Activated CD8-positive, alpha-beta T cell treated with anti-CD3 and anti-CD28 coated beads, Interleukin-2, amount 10 ng/mL, durations not matched to agents 7 days and 5 days (primary cell): ENCODE data around the gene PPP3R1. TPM values are rescaled to one million over a fixed set of nuclear protein-coding genes. Genes with fewer than 3 reads are reported as not detected.
A peak's percentile ranks its signal among the peaks of the same experiment; 100 is the strongest.

ENCODE experiments used
- ATAC-seq: fragments of 150-1000 bp; cut with Tn5 transposase; one replicate; pipeline ENCODE4 v1.10.0; 2021; ENCODE audit warnings: moderate library complexity
- CTCF ChIA-PET: fragments of 350-600 bp; sonication (Branson Sonifier 250); formaldehyde crosslinking; loops from one replicate; lab custom pipeline; 2021; ENCODE audit warnings: antibody characterized with exemption; lab: Charles Lee
- POLR2A ChIA-PET: fragments of 350-600 bp; sonication (Branson Sonifier 250); formaldehyde crosslinking; loops from one replicate; lab custom pipeline; 2021; ENCODE audit warnings: antibody characterized with exemption; lab: Charles Lee
- DNase-seq: peaks from one replicate; pipeline ENCODE4 v3.0.0-alpha.2; 2020
- H3K27ac Mint-ChIP-seq: one replicate; pipeline ENCODE4 v1.8.0; 2021; ENCODE audit warnings: mild to moderate bottlenecking, mixed read lengths
- H3K27me3 Mint-ChIP-seq: one replicate; pipeline ENCODE4 v1.8.0; 2021; ENCODE audit warnings: low read depth, mixed read lengths
- H3K36me3 Mint-ChIP-seq: one replicate; pipeline ENCODE4 v1.8.0; 2021; ENCODE audit warnings: low read depth, mixed read lengths
- H3K4me1 Mint-ChIP-seq: one replicate; pipeline ENCODE4 v1.8.0; 2021; ENCODE audit warnings: low read depth, mixed read lengths
- H3K4me3 Mint-ChIP-seq: one replicate; pipeline ENCODE4 v1.8.0; 2021; ENCODE audit warnings: mild to moderate bottlenecking, mixed read lengths
- H3K9me3 Mint-ChIP-seq: one replicate; pipeline ENCODE4 v1.8.0; 2022; ENCODE audit warnings: mixed read lengths; ENCODE audit not compliant: insufficient read depth
- total RNA-seq, 2 experiments: library from RNA; stranded (reverse); gene quantifications; one replicate each; pipeline ENCODE4 v1.2.3, GENCODE V29; 2021

Gene PPP3R1
- total RNA-seq, 2 experiments from 2014 or later, result 67.6 to 71.8 TPM

DNA sequence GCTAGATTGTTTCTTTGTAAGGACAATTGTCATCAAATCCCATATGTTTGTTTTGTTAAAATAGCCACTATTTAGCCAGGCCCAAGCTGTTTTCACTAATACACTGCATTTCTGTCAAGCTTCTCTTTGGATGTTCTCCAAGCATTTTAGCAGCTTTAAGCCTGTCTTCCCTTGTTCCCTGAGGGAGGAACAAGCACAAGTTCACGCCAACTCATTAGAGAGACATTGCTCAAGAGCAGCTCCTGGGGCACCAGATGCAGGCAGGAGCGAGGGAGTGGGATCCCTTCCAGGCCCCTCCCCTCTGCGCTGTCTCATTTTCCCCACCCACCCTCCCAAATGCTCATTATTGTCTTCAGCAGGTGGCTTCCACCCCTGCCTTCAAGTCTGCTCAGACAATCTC lies 32.6 kb upstream of the PPP3R1 start:
- Mint-ChIP-seq H3K27ac (no peak overlapping the region), H3K27me3 (peaks cover 51% of the 10 kb centered on the region), H3K36me3 (no peaks in the 10 kb centered on the region), H3K4me1 (no peaks in the 10 kb centered on the region), H3K9me3 (no peaks in the 10 kb centered on the region), H3K4me3 (no peak overlapping the region)
- DNase-seq (no peak), ATAC-seq (no peak)
- ChIA-PET CTCF (interaction anchor here (1.1 to 6.1 kb wide), 6 partner anchors 9 to 162 kb away, joined by 3 to 78 read pairs (median 6); no protein-coding TSS in a partner anchor), POLR2A (no interaction called here)

DNA sequence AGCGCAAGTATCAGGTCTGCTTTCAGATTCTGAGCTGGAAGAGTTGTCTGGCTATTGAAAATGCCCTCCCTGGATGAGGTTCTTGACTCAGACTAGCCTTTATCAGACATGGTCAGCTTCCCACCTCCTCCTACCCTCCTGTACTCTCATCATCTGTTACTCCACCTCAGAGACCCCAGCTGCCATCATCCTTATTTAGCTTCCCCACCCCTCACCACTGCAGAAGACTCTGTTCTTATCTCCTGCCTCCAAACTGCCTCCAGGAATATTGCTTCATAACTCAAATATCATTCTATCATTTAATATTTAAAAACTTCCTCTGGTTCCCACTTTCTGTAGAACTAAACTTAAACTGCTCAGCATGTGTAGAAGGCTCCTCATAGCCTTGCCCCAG lies 31.1 kb upstream of the PPP3R1 start:
- ATAC-seq, result no peak
- no peaks in the 10 kb centered on the region for H3K9me3 Mint-ChIP-seq
- no peak overlapping the region for H3K27ac Mint-ChIP-seq
- H3K27me3 Mint-ChIP-seq, result peaks cover 54% of the 10 kb centered on the region
- POLR2A ChIA-PET, result no interaction called here
- CTCF ChIA-PET, result interaction anchor here (1.0 to 6.1 kb wide), 24 partner anchors 8 to 180 kb away, joined by 3 to 78 read pairs (median 5); no protein-coding TSS in a partner anchor
- H3K4me1 Mint-ChIP-seq, result no peaks in the 10 kb centered on the region
- DNase-seq, result no peak
- no peak overlapping the region for H3K4me3 Mint-ChIP-seq
- H3K36me3 Mint-ChIP-seq, result no peaks in the 10 kb centered on the region

DNA sequence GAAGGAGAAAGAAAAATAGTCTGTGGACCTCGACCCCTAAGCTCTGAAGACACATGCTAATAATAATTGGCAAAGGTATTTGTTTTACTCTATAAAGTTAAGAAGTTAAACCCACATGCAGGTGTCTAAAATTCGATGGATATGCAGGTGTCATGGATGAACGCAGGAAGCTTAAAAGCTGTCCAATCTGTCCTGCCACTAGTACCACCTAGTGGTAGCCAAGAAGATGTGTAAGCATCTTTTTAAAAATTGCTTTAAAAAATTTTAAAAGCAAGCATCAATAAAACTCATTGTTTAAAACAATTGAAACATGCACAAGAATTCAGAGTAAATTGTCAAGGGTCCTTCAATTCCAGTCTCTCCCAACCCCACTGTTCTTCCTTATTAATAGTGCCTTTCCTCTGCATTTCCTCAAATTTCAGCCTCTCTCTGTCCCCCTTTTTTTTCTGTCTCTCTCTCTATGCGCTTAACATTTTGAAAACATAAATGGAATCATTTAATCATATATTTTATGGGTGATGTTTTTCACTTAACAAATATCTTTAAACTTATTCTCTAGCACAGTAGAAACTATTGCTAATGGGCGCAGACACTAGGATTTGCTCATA lies 30.6 kb upstream of the PPP3R1 start:
- peaks cover 52% of the 10 kb centered on the region for H3K27me3 Mint-ChIP-seq
- DNase-seq, result peak; percentile 27
- H3K9me3 Mint-ChIP-seq, result no peaks in the 10 kb centered on the region
- ChIA-PET CTCF (interaction anchor here (0.7 to 6.1 kb wide), 32 partner anchors 9 to 230 kb away, joined by 3 to 78 read pairs (median 4); no protein-coding TSS in a partner anchor), POLR2A (no interaction called here)
- no peaks in the 10 kb centered on the region for H3K4me1 Mint-ChIP-seq
- ATAC-seq, result no peak
- H3K36me3 Mint-ChIP-seq, result no peaks in the 10 kb centered on the region
- H3K27ac Mint-ChIP-seq, result no peak overlapping the region
- no peak overlapping the region for H3K4me3 Mint-ChIP-seq

DNA sequence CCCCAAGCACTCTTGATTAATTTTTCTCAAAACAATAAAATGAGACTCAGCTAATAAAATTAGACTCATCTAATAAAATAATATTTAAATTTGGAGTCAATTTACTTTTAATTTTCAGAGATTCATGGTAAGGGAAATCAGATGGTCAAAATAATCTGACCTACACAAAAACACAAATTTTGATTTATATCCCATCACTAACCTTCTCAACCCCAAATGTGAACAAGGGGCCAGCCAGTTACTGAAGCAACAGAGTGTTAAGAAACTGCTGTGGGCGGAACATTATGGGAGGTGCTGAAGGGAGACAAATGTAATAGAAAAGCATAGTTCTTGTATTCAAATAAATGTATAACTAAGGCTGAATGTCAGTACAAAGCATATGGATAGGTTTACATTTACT lies 28.5 kb upstream of the PPP3R1 start:
- CTCF ChIA-PET, result interaction anchor here (1.0 to 1.7 kb wide), 4 partner anchors 10 to 85 kb away, joined by 3 to 4 read pairs (median 4); no protein-coding TSS in a partner anchor

DNA sequence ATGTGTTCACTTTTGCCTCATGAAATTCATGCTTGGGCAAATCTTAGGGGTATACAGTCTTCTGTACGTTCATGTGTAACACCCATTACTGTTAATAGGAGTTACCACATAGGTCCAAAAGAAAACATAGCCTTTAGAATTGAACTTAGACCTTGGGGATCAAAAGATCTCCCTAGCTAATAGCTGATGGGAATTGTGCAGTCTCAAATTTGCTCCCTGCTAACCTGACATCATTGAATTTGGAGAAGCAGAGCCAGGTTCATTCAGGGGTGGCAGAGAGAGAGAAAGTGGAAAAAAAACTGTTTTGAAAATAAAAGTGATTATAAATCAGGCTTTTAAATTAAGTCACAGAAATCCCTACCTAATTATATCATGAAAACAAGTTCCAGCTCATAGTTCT lies 28.0 kb upstream of the PPP3R1 start:
- Mint-ChIP-seq H3K9me3 (no peaks in the 10 kb centered on the region), H3K4me3 (no peak overlapping the region), H3K27me3 (peaks cover 45% of the 10 kb centered on the region), H3K4me1 (no peaks in the 10 kb centered on the region), H3K36me3 (no peaks in the 10 kb centered on the region), H3K27ac (no peak overlapping the region)
- CTCF ChIA-PET, result interaction anchor here (1.0 to 1.7 kb wide), 5 partner anchors 10 to 158 kb away, joined by 3 to 5 read pairs (median 4); no protein-coding TSS in a partner anchor
- POLR2A ChIA-PET, result no interaction called here
- ATAC-seq (no peak), DNase-seq (no peak)

More for the DNA sequence above, 28.5 kb upstream of the PPP3R1 start:
- DNase-seq (no peak), ATAC-seq (no peak)
- POLR2A ChIA-PET, result no interaction called here
- Mint-ChIP-seq H3K27ac (no peak overlapping the region), H3K36me3 (no peaks in the 10 kb centered on the region), H3K9me3 (no peaks in the 10 kb centered on the region), H3K4me3 (no peak overlapping the region), H3K4me1 (no peaks in the 10 kb centered on the region), H3K27me3 (peaks cover 45% of the 10 kb centered on the region)

DNA sequence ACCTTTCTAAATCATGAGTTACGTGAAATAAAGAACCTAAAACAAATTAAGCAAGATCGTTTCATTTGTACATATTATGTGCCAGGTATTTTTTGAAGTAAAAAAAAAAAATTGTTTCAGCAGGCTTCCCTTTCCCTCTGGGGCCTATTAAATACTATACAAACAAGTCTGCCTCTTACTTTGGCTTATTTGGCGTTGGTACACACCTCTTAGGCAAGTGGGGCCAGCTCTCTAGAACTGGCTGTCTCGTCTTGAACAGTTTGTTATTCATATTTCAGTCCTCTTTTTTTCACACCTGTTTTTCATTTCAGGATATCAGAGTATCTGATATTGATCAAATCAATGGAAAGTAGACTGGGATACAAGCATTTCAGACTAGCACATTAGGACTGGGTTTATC lies 27.4 kb upstream of the PPP3R1 start:
- Mint-ChIP-seq H3K4me1 (no peaks in the 10 kb centered on the region), H3K36me3 (no peaks in the 10 kb centered on the region), H3K4me3 (no peak overlapping the region), H3K27me3 (peaks cover 43% of the 10 kb centered on the region), H3K27ac (no peak overlapping the region), H3K9me3 (no peaks in the 10 kb centered on the region)
- ChIA-PET POLR2A (no interaction called here), CTCF (interaction anchor here (1.0 to 1.7 kb wide), 5 partner anchors 11 to 157 kb away, joined by 3 to 5 read pairs (median 4); no protein-coding TSS in a partner anchor)
- ATAC-seq (no peak), DNase-seq (no peak)

DNA sequence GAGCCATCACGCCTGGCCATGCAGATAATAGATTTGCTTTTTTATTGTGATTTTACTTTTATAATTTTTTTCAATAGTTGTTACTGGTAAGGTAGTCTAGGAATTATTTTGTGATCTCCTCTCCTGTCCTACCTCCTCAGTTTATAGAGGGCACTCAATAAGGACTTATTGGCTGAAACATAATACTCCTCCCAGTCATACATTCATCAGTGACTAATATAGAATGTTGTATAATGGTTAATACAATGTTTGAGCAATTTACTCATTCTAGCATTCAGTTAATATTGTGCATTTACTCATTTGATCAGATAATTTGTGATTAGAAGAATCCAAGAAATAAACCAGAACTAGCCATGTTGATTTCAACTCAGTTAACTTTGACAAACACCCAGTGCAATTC lies 25.8 kb upstream of the PPP3R1 start:
- Mint-ChIP-seq H3K36me3 (no peaks in the 10 kb centered on the region), H3K27ac (no peak overlapping the region), H3K4me3 (no peak overlapping the region), H3K9me3 (no peaks in the 10 kb centered on the region), H3K4me1 (no peaks in the 10 kb centered on the region), H3K27me3 (peaks cover 45% of the 10 kb centered on the region)
- ChIA-PET CTCF (interaction anchor here (0.7 to 1.2 kb wide), 2 partner anchors 18 to 82 kb away, joined by 3 to 4 read pairs; no protein-coding TSS in a partner anchor), POLR2A (no interaction called here)
- ATAC-seq (no peak), DNase-seq (no peak)

DNA sequence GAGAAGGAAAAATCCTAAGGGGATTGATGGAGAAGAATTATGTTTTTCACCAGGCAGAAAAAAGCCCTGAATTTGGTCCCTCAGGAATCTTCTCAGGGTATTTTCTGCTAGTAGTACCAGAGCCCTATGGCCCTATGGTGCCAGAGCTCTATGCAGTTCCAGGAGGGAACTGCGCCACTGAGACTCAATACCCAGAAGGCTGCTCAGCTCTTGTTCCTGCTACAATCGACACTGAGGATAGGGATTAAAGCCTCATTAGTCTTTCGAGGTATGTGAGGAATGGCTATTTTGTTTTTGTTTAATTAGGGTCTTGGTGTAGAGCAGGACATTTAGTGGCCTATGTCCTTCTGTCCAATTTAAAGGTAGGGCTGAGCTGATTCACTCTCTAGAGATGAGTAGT lies 21.7 kb upstream of the PPP3R1 start:
- Mint-ChIP-seq H3K36me3 (no peaks in the 10 kb centered on the region), H3K4me1 (no peaks in the 10 kb centered on the region), H3K9me3 (no peaks in the 10 kb centered on the region), H3K4me3 (no peak overlapping the region), H3K27ac (no peak overlapping the region), H3K27me3 (peaks cover 37% of the 10 kb centered on the region)
- no peak for DNase-seq
- no peak for ATAC-seq
- POLR2A ChIA-PET, result no interaction called here
- CTCF ChIA-PET, result interaction anchor here (0.9 to 2.7 kb wide), 3 partner anchors 8 to 151 kb away, joined by 3 to 13 read pairs (median 4); no protein-coding TSS in a partner anchor

DNA sequence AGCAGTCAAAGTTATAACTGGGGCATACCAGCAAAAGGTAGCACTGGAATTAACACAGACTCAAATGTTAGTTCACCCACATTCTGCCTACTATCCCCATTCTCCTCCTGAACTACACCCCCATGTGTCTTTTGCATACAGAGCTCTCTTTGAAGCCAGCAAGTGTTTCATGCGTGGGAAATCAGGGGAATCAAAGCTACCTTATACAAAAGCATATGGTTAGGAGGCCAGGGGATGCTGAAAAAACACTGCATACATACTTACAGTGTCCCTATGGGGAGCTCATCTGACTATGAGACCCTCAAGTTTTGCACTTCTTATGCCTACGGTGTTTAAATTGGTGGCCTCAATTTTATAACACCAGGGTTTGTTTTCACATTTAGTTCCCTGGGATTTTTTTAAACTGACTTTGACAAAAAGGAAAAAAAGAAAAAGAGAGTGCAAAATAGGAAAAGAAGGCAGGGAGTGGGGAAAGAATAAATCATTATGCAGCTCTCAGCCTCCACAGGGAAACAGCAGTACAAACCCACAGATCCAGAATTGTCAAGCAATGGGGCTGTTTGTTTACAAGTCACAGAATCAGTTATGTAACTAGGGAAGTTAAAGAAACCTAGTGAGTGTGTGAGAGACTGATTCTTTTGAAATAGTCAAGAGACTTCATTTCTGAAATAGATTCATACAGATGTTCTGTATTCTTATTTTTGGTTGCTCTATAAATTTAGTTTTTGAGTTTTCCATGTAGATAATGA lies 20.1 kb upstream of the PPP3R1 start:
- H3K27ac Mint-ChIP-seq, result no peak overlapping the region
- no peaks in the 10 kb centered on the region for H3K36me3 Mint-ChIP-seq
- H3K4me1 Mint-ChIP-seq, result no peaks in the 10 kb centered on the region
- H3K4me3 Mint-ChIP-seq, result no peak overlapping the region
- DNase-seq (no peak), ATAC-seq (no peak)
- ChIA-PET POLR2A (interaction anchor here (0.6 kb wide), 1 partner anchor 1963 kb away, joined by 3 read pairs; no protein-coding TSS in a partner anchor), CTCF (interaction anchor here (0.8 to 1.7 kb wide), 3 partner anchors 10 to 150 kb away, joined by 3 to 5 read pairs (median 5); no protein-coding TSS in a partner anchor)
- peaks cover 34% of the 10 kb centered on the region for H3K27me3 Mint-ChIP-seq
- no peaks in the 10 kb centered on the region for H3K9me3 Mint-ChIP-seq

DNA sequence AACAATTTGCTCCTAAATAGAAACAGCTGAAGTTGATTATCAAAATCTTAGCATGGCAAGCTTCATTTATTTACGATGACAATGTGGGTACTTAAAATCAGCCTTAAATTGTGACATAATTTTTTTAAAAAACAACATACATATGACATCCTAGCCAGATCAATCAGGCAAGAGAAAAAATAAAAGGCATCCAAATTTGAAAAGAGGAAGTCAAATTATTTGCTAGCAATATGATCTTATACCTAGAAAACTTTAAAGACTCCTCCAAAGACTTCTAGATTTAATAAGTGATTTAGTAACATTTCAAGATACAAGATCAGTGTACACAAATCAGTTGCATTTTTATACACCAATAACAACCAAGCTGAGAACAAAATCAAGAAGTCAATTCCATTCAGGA lies 14.3 kb upstream of the PPP3R1 start:
- DNase-seq (no peak), ATAC-seq (no peak)
- ChIA-PET CTCF (interaction anchor here (1.1 kb wide), 1 partner anchor 145 kb away, joined by 3 read pairs; no protein-coding TSS in a partner anchor), POLR2A (no interaction called here)
- no peak overlapping the region for H3K27ac Mint-ChIP-seq
- H3K4me3 Mint-ChIP-seq, result no peak overlapping the region
- no peaks in the 10 kb centered on the region for H3K4me1 Mint-ChIP-seq
- peaks cover 26% of the 10 kb centered on the region for H3K27me3 Mint-ChIP-seq
- H3K36me3 Mint-ChIP-seq, result no peaks in the 10 kb centered on the region
- H3K9me3 Mint-ChIP-seq, result no peaks in the 10 kb centered on the region

DNA sequence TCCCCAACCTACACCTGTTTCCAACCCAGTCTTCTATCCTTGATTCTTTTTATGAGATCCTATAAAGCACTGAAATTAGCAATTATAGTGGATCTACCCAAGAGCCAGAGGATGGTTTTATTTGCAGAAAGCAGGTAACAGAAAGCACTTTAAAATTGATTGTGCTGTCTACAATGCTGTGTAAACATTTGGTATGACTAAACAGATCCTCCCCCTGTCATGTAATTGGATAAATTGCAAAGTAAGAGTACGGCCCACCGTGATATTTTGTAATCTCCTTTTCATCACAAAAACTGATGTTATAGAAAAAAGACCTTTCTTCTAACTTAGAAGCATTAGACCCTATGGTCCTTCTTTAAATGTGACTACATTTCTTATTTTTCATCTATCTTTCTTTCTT lies 11.3 kb upstream of the PPP3R1 start:
- no peak for DNase-seq
- no peak for ATAC-seq
- peaks cover 18% of the 10 kb centered on the region for H3K27me3 Mint-ChIP-seq
- no peaks in the 10 kb centered on the region for H3K4me1 Mint-ChIP-seq
- H3K36me3 Mint-ChIP-seq, result no peaks in the 10 kb centered on the region
- H3K27ac Mint-ChIP-seq, result no peak overlapping the region
- POLR2A ChIA-PET, result no interaction called here
- CTCF ChIA-PET, result no interaction called here
- no peak overlapping the region for H3K4me3 Mint-ChIP-seq
- no peaks in the 10 kb centered on the region for H3K9me3 Mint-ChIP-seq

DNA sequence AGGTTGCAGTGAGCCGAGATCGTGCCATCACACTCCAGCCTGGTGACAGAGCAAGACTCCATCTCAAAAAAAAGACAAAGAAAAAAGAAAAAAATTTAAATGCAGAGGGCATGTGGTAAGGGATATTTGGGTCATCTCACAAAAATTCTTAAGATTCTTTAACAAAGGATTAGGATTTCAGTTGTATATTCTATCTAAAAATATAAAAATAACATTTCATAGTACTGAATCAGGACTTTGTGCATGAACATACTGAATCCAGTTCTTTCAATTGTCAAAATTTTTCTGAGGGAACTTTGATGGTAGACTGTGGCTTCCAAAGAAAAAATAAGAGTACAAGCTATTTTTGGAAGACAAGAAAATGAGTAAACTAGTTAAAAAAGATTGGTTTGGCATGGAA lies 6.5 kb upstream of the PPP3R1 start:
- ChIA-PET CTCF (no interaction called here), POLR2A (no interaction called here)
- Mint-ChIP-seq H3K27ac (no peak overlapping the region), H3K4me3 (no peak overlapping the region), H3K36me3 (no peaks in the 10 kb centered on the region), H3K27me3 (peaks cover 4% of the 10 kb centered on the region), H3K9me3 (no peaks in the 10 kb centered on the region), H3K4me1 (peaks cover 24% of the 10 kb centered on the region)
- DNase-seq, result no peak
- ATAC-seq, result no peak
